Measurements from ENCODE around the gene NUS1.

DNA sequence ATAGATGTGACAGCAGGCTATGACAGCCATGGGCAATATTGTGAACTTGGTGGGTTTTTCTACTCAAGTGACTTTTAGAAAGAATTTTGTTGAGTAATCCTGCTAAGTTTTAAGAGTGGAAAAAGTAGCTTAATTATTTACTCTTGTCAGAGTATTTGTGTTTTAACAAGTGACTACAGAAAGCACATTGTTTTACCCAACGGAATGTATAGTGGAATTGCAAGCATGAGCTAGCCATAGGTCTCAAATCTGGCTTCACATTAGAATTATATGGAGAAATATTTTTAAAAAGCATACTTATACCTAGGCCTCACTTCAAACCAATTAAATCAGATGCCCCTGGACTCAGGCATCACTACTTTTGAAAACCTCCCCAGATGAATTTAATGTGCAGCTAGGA, 37.5 kb upstream of the NUS1 start:
- TF ChIP-seq, protein P1, sequence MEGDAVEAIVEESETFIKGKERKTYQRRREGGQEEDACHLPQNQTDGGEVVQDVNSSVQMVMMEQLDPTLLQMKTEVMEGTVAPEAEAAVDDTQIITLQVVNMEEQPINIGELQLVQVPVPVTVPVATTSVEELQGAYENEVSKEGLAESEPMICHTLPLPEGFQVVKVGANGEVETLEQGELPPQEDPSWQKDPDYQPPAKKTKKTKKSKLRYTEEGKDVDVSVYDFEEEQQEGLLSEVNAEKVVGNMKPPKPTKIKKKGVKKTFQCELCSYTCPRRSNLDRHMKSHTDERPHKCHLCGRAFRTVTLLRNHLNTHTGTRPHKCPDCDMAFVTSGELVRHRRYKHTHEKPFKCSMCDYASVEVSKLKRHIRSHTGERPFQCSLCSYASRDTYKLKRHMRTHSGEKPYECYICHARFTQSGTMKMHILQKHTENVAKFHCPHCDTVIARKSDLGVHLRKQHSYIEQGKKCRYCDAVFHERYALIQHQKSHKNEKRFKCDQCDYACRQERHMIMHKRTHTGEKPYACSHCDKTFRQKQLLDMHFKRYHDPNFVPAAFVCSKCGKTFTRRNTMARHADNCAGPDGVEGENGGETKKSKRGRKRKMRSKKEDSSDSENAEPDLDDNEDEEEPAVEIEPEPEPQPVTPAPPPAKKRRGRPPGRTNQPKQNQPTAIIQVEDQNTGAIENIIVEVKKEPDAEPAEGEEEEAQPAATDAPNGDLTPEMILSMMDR (IDR thresholded peaks at IDR 0.05) = no peak
- no peak for TF ChIP-seq POLR2A (IDR thresholded peaks at IDR 0.05)
